Activated naive CD4-positive, alpha-beta T cell treated with anti-CD3 and anti-CD28 coated beads, Interleukin-2, amount 50 U/mL, for 16 hours (primary cell): ENCODE measurements around the gene NTN1.

ENCODE experiments used
- DNase-seq: peaks from one replicate; pipeline ENCODE4 v3.0.0-alpha.2; 2020

The NTN1 gene

GRCh38 chr17:9169116-9169515, 147.8 kb downstream of the NTN1 start:
- no peak for DNase-seq

- no peak for DNase-seq
Measured at GRCh38 chr17:9170336-9170735, 149.0 kb downstream of the NTN1 start.

GRCh38 chr17:9170853-9171252, 149.5 kb downstream of the NTN1 start:
- no peak for DNase-seq

GRCh38 chr17:9173386-9173983, 152.2 kb downstream of the NTN1 start:
- DNase-seq = no peak

GRCh38 chr17:9174312-9174711, 153.0 kb downstream of the NTN1 start:
- no peak for DNase-seq

- DNase-seq = no peak
Measured at GRCh38 chr17:9174779-9175574, 153.7 kb downstream of the NTN1 start.

- DNase-seq = no peak
Measured at GRCh38 chr17:9175700-9176467, 154.6 kb downstream of the NTN1 start.

- no peak for DNase-seq
Measured at GRCh38 chr17:9177212-9177611, 155.9 kb downstream of the NTN1 start.

- DNase-seq = no peak
Measured at GRCh38 chr17:9178319-9178718, 157.0 kb downstream of the NTN1 start.

GRCh38 chr17:9179602-9180001, 158.3 kb downstream of the NTN1 start:
- no peak for DNase-seq

GRCh38 chr17:9181640-9182039, 160.3 kb downstream of the NTN1 start:
- no peak for DNase-seq

- DNase-seq = no peak
Measured at GRCh38 chr17:9183306-9183705, 162.0 kb downstream of the NTN1 start.

GRCh38 chr17:9185142-9185541, 163.8 kb downstream of the NTN1 start:
- no peak for DNase-seq

- DNase-seq = no peak
Measured at GRCh38 chr17:9185688-9186284, 164.5 kb downstream of the NTN1 start.

- no peak for DNase-seq
Measured at GRCh38 chr17:9187828-9188227, 166.5 kb downstream of the NTN1 start.

- no peak for DNase-seq
Measured at GRCh38 chr17:9188367-9188766, 167.1 kb downstream of the NTN1 start.

- no peak for DNase-seq
Measured at GRCh38 chr17:9189870-9190269, 168.6 kb downstream of the NTN1 start.

GRCh38 chr17:9192010-9192409, 170.7 kb downstream of the NTN1 start:
- DNase-seq = no peak

GRCh38 chr17:9195411-9195810, 174.1 kb downstream of the NTN1 start:
- DNase-seq = no peak

GRCh38 chr17:9195961-9196670, 174.8 kb downstream of the NTN1 start:
- DNase-seq = no peak

GRCh38 chr17:9199571-9200551, 178.6 kb downstream of the NTN1 start:
- no peak for DNase-seq
